ENCODE measurements around the gene NPSR1.

DNA sequence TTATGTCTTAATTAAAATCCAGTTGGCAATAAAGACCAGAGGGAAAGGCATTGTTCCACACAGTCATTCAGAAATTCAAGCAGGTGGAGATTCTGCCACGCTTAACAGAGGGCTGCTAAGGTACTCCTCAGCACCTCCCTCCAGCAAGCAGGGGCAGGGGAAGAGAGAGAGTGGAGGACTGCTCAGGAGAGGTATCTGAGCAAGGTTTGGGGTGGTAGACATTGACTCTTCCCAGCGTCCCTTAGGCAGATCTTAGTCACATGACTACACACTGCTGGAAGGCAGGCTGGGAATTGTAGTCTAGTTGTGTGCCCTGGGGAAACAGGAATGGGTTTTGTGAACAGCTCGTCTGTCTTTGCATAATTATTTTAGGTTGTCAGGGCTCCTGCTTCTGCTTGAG lies 181.6 kb downstream of the NPSR1 start:
- TF ChIP-seq POLR2A (IDR thresholded peaks at IDR 0.05) = no peak
- TF ChIP-seq, protein P1, sequence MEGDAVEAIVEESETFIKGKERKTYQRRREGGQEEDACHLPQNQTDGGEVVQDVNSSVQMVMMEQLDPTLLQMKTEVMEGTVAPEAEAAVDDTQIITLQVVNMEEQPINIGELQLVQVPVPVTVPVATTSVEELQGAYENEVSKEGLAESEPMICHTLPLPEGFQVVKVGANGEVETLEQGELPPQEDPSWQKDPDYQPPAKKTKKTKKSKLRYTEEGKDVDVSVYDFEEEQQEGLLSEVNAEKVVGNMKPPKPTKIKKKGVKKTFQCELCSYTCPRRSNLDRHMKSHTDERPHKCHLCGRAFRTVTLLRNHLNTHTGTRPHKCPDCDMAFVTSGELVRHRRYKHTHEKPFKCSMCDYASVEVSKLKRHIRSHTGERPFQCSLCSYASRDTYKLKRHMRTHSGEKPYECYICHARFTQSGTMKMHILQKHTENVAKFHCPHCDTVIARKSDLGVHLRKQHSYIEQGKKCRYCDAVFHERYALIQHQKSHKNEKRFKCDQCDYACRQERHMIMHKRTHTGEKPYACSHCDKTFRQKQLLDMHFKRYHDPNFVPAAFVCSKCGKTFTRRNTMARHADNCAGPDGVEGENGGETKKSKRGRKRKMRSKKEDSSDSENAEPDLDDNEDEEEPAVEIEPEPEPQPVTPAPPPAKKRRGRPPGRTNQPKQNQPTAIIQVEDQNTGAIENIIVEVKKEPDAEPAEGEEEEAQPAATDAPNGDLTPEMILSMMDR (IDR thresholded peaks at IDR 0.05) = no peak

Data from heart left ventricle (tissue), 13 donors.